Psoas muscle (tissue), 8 donors: ENCODE data around the gene SLC35E1. TPM values are rescaled to one million over a fixed set of nuclear protein-coding genes. Genes with fewer than 3 reads are reported as not detected.
"Not testable (repeated sequence)": the region's sequence is repeated elsewhere in the genome, so short reads cannot be mapped to it uniquely, and the experiment has no call there.

Source experiments
- ATAC-seq, 4 donors: fragments of 200-7000 bp; cut with Tn5 transposase; one replicate each; pipeline ENCODE4 v1.9.1; 2020; ENCODE audit warnings: moderate library complexity in 3 of 4, mild to moderate bottlenecking in 2 of 4
- DNase-seq, 2 donors: peaks; one replicate each; pipeline ENCODE4 v3.0.0-alpha.2; 2020
- H3K27ac ChIP-seq: fragments of 200-600 bp; one replicate; pipeline ENCODE4 v1.8.0; 2022
- H3K27me3 ChIP-seq, 3 donors: fragments of 200-600 bp in 1 of 3; one replicate each; pipeline versions ENCODE4 v1.6.1 to v1.8.0; 2013 to 2022; ENCODE audit warnings: low read length in 2 of 3, mild to moderate bottlenecking in 2 of 3, moderate library complexity in 1 of 3; ENCODE audit not compliant: insufficient read depth in 3 of 3
- H3K36me3 ChIP-seq, 2 donors: fragments of 200-600 bp in 1 of 2; one replicate each; pipeline versions ENCODE4 v1.6.1 to v1.8.0; 2013 to 2022; ENCODE audit warnings: low read depth in 1 of 2, mild to moderate bottlenecking in 1 of 2, moderate library complexity in 1 of 2; ENCODE audit not compliant: insufficient read depth in 1 of 2
- H3K4me1 ChIP-seq: fragments of 200-600 bp; one replicate; pipeline ENCODE4 v1.8.0; 2022
- H3K4me3 ChIP-seq: fragments of 200-600 bp; one replicate; pipeline ENCODE4 v1.8.0; 2022; ENCODE audit warnings: mild to moderate bottlenecking
- H3K9me3 ChIP-seq: fragments of 200-600 bp; one replicate; pipeline ENCODE4 v1.8.0; 2022
- CTCF ChIP-seq: fragments of 200-600 bp; IDR thresholded peaks from one replicate; pipeline ENCODE4 v1.8.0; 2022; ENCODE audit warnings: antibody characterized with exemption
- WGBS, 3 donors: extraction: QIAGEN DNeasy Blood & Tissue Kit; methylation state at CpG; one replicate each; pipeline versions ENCODE4 v1.1.6 to v1.1.7; 2013; 5-methylcytosine and 5-hydroxymethylcytosine counted together
- intact Hi-C, 2 donors: fragments of 100-400 bp; cut with DNase I; formaldehyde crosslinking; loops; one replicate each; pipeline versions ENCODE4 v1.11.0 to v1.14.2; 2022
- polyA plus RNA-seq, 3 donors: library from polyadenylated mRNA; stranded (reverse); fragments of 200-250 nt; gene quantifications; one replicate each; pipeline ENCODE4 v1.2.3, GENCODE V29; 2013
- total RNA-seq, 4 donors: library from RNA; stranded (reverse); fragmentation: NEBNext Ultra II Directional in 2 of 4; extraction: Animal tissue kit (Norgen Biotek cat#: 25700) in 2 of 4; gene quantifications; one replicate each; pipeline versions ENCODE4 v1.2.1 to v1.2.4, GENCODE V29; 2021 to 2023
- donor health status: healthy with polysubstance abuse.
- donor health status: DM: no; HTN: no; CAD: no; lungs with moderate emphysema.
- donor health status: Bipolar disorder and iron deficiency.
- donor health status: healthy.
- donor health status: DM: yes; HTN: yes; CAD: no.
- donor health status: DM: no; HTN: no; CAD: no.
- donor health status: DM: no; HTN: no; CAD: no.
- donor health status: DM: yes; HTN: yes; CAD: no.

The SLC35E1 gene
- total and polyA plus RNA-seq, 7 donors: 17.1 to 42.1 (median 27.4) TPM

- Histone ChIP-seq H3K4me1 (no peaks in the 10 kb centered on the region), H3K4me3 (no peak overlapping the region), H3K36me3 (peaks cover 9 to 93% of the 10 kb centered on the region in 2 donors), H3K9me3 (no peaks in the 10 kb centered on the region), H3K27me3 (no peaks in the 10 kb centered on the region), H3K27ac (no peak overlapping the region)
- DNase-seq (no peak), ATAC-seq (peak in 1 of 4 donors; percentile 9)
- intact Hi-C loops: no loop called here
- WGBS, 3 donors: 81 to 84% (median 83%) methylated on average over 14 of the region's 14 CpGs
- TF ChIP-seq CTCF: no peak
Measured at GRCh38 chr19:16518061-16518460, 54.2 kb downstream of the SLC35E1 start.

- H3K4me3 ChIP-seq: no peak overlapping the region
- no peaks in the 10 kb centered on the region for H3K9me3 ChIP-seq
- H3K36me3 ChIP-seq: peaks cover 8 to 93% of the 10 kb centered on the region in 2 donors
- 73 to 81% (median 79%) methylated on average over 14 of the region's 14 CpGs for WGBS, 3 donors
- no peak overlapping the region for H3K27ac ChIP-seq
- no peaks in the 10 kb centered on the region for H3K4me1 ChIP-seq
- TF ChIP-seq CTCF: no peak
- no peaks in the 10 kb centered on the region for H3K27me3 ChIP-seq
- ATAC-seq (peak in 3 of 4 donors; percentile 9 to 18 (median 17)), DNase-seq (no peak)
- intact Hi-C loops: no loop called here
Measured at GRCh38 chr19:16516923-16517610, 55.1 kb downstream of the SLC35E1 start.

GRCh38 chr19:16516381-16516780, 55.8 kb downstream of the SLC35E1 start:
- Histone ChIP-seq H3K4me1 (no peaks in the 10 kb centered on the region), H3K27me3 (no peaks in the 10 kb centered on the region), H3K9me3 (no peaks in the 10 kb centered on the region), H3K4me3 (no peak overlapping the region), H3K36me3 (peaks cover 8 to 93% of the 10 kb centered on the region in 2 donors), H3K27ac (no peak overlapping the region)
- 83 to 85% (median 85%) methylated on average over 15 of the region's 15 CpGs for WGBS, 3 donors
- no peak for ATAC-seq
- intact Hi-C loops: no loop called here
- no peak for DNase-seq
- no peak for TF ChIP-seq CTCF

- H3K36me3 ChIP-seq: peaks cover 8 to 93% of the 10 kb centered on the region in 2 donors
- no peak overlapping the region for H3K27ac ChIP-seq
- H3K9me3 ChIP-seq: no peaks in the 10 kb centered on the region
- no peaks in the 10 kb centered on the region for H3K27me3 ChIP-seq
- H3K4me3 ChIP-seq: no peak overlapping the region
- intact Hi-C loops: no loop called here
- 89 to 93% (median 93%) methylated on average over 22 to 24 of the region's 24 CpGs for WGBS, 3 donors
- DNase-seq (no peak), ATAC-seq (peak in 2 of 4 donors; percentile 15 to 16)
- no peaks in the 10 kb centered on the region for H3K4me1 ChIP-seq
- TF ChIP-seq CTCF: no peak
Measured at GRCh38 chr19:16514383-16515019, 57.7 kb downstream of the SLC35E1 start.

GRCh38 chr19:16512611-16513010, 59.6 kb downstream of the SLC35E1 start:
- H3K27ac ChIP-seq, H3K9me3 ChIP-seq, DNase-seq, H3K27me3 ChIP-seq, H3K4me1 ChIP-seq, H3K4me3 ChIP-seq, ATAC-seq, intact Hi-C loops: not testable (repeated sequence)
- H3K36me3 ChIP-seq: peaks cover 0 to 85% of the 10 kb centered on the region in 2 donors
- 92 to 96% (median 95%) methylated on average over 10 of the region's 10 CpGs for WGBS, 3 donors
